ENCODE data around the gene ZSCAN4.

DNA sequence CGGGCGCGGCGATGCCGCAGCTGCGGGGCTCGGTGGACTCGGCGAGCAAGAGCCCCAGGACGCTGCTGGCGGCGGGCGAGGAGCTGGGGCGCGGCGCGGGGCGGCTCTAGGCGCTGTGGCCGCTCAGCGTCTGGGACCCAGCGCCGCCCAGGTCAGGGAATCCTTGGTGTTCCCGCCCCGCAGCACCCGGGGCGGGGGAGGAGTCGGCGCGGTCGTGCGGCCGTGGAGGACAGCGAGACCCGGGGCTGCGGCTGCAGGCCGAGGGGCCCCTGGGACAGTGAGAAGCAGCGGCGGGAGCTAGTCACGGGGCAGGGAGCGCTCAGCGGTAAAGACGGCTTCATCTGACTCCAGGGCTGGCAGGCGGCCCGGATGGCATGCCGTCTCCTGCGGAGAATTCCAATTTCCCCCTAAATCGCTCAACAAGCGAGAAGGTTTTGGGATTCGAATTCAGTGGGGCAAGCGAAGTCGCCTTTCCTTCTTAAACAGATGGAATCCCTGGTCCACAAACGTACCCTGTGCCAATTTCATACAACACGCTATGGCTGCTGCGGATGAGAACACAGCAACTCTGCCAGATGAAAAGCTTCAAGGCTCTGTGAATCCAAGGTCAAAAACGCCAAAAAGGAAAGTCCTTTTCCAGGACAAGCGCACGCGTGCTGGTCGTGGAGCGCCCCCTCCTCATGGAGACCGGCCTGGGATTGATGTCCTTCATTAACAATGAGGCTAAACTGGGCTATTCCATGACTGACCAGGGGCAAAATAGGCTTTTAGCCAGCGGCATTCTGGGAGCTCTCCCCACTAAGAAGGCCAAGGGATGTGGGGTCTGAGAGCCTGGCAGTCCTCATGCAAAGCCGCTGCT is 4.2 kb upstream of the ZSCAN4 start:
- TF ChIP-seq CTCF (IDR thresholded peaks at IDR 0.05; ENCODE audit: insufficient read depth, low read depth, low read length) (no peak), EZH2 (IDR thresholded peaks at IDR 0.05; ENCODE audit: insufficient read depth, low read length) (no peak)
